Fibroblast of skin of right biceps (primary cell): ENCODE data around the gene OTOP2.
"Not testable (repeated sequence)": the region's sequence is repeated elsewhere in the genome, so short reads cannot be mapped to it uniquely, and the experiment has no call there.

Experiments used
- DNase-seq: peaks from one replicate; pipeline ENCODE4 v3.0.0-alpha.2; 2013

Gene OTOP2

GRCh38 chr17:74975943-74976342, 51.9 kb downstream of the OTOP2 start:
- no peak for DNase-seq

DNA sequence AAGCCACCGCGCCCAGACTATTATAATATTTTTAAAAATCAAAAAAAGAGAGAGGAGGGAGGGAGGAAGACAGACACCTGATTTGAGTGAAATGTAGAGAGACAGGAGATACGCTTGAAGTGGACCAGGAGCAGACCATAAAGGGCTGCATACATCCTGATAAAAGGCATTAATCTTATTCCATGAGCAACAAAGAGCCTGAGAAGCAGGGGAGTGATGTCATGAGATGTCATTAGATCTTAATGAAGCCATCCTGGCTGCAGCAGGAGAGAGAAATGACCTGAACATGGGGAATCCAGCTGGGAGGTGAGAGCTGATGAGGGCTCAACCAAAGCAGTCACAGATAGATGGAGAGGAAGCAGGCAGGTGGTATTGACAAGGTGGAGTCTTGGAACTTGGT, 53.7 kb downstream of the OTOP2 start:
- DNase-seq = no peak

GRCh38 chr17:74978240-74978639, 54.2 kb downstream of the OTOP2 start:
- no peak for DNase-seq

DNA sequence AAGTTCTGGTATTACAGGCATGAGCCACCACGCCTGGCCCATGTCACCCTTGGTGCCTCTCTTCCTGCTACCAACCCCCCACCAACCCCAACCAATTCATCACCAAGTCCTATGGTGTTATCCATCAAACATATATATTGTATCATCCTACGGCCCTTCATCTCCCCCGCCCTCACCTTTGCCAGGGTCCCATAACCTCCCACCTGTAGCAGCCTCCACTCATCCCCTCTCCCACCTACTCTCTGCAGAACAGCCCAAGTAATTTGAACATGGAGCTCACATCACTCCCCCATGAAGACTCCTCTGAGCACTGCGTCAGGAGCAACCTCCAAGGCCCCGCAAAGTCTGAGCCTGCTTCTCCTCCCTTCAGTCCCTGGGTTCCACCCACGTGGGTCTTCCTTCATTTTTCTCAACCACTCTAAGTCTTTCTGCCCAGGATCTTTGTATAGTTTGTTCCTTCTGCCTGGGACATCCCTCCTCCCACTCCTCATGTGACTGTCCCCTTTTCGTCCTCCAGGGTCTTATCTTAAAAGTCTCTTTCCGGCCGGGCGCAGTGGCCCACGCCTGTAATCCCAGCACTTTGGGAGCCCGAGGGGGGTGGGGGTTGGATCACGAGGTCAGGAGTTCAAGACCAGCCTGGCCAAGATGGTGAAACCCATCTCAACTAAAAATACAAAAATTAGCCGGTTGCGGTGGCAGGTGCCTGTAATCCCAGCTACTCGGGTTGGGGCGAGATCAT, 55.5 kb downstream of the OTOP2 start:
- DNase-seq = no peak

DNA sequence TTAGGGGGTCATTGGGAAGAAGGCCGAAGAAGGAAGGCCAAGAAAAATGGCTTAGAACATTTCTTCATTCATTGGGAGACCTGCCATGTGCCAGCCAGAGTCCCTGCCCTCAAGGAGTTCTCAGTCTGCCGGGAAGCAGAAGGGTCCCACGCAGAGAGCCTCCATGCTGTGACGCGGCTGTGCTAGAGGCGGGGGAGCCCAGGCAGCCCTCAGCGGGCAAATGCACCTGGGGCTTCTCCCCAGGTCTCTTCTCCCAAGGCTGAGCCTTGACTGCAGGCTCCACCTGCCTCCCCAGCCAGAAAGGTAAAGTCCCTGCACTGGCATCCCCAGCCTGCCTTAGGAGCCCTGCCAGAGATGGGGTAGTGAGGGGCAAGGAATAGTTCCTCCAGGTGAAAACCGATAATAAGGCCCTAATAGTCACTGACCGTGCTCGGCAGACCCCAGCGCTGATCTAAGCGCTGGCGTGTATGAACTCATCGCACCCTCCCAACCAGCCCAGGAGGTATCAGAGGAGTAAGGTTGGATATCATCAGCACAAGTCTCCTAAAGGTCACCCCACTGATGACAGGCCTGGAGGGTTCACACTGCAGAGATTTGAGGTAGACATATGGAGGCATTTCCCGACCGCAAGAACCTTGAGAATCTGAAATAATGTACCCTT, 57.4 kb downstream of the OTOP2 start:
- DNase-seq = no peak

- DNase-seq = peak; percentile 59
Measured at GRCh38 chr17:74981979-74982662, 58.0 kb downstream of the OTOP2 start.

- not testable (repeated sequence) for DNase-seq
Measured at GRCh38 chr17:74982663-74983313, 58.7 kb downstream of the OTOP2 start.
